ENCODE measurements around the gene PBX2.

- TF ChIP-seq EZH2 (IDR thresholded peaks at IDR 0.05; ENCODE audit: low read depth, unreplicated experiment) (no peak), ZNF114 (CRISPR knock-in tag; IDR thresholded peaks at IDR 0.05) (no peak), POLR2AphosphoS5 (IDR thresholded peaks at IDR 0.05; ENCODE audit: low read depth) (no peak), CREB1 (CRISPR knock-in tag; IDR thresholded peaks at IDR 0.05; ENCODE audit: low read depth) (no peak), EZH2phosphoT487 (IDR thresholded peaks at IDR 0.05; ENCODE audit: unreplicated experiment) (no peak), JUNB (IDR thresholded peaks at IDR 0.05; ENCODE audit: unreplicated experiment) (no peak), STAT1 (IDR thresholded peaks at IDR 0.05; ENCODE audit: unreplicated experiment) (no peak), ZNF462 (CRISPR knock-in tag; IDR thresholded peaks at IDR 0.05) (no peak), ZNF331 (CRISPR knock-in tag; IDR thresholded peaks at IDR 0.05; ENCODE audit: low read depth) (no peak)
- TF ChIP-seq, protein P1, sequence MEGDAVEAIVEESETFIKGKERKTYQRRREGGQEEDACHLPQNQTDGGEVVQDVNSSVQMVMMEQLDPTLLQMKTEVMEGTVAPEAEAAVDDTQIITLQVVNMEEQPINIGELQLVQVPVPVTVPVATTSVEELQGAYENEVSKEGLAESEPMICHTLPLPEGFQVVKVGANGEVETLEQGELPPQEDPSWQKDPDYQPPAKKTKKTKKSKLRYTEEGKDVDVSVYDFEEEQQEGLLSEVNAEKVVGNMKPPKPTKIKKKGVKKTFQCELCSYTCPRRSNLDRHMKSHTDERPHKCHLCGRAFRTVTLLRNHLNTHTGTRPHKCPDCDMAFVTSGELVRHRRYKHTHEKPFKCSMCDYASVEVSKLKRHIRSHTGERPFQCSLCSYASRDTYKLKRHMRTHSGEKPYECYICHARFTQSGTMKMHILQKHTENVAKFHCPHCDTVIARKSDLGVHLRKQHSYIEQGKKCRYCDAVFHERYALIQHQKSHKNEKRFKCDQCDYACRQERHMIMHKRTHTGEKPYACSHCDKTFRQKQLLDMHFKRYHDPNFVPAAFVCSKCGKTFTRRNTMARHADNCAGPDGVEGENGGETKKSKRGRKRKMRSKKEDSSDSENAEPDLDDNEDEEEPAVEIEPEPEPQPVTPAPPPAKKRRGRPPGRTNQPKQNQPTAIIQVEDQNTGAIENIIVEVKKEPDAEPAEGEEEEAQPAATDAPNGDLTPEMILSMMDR (conservative IDR thresholded peaks at IDR 0.05; ENCODE audit: low read depth in 2 of 2): no peak
- TF ChIP-seq, protein P2, sequence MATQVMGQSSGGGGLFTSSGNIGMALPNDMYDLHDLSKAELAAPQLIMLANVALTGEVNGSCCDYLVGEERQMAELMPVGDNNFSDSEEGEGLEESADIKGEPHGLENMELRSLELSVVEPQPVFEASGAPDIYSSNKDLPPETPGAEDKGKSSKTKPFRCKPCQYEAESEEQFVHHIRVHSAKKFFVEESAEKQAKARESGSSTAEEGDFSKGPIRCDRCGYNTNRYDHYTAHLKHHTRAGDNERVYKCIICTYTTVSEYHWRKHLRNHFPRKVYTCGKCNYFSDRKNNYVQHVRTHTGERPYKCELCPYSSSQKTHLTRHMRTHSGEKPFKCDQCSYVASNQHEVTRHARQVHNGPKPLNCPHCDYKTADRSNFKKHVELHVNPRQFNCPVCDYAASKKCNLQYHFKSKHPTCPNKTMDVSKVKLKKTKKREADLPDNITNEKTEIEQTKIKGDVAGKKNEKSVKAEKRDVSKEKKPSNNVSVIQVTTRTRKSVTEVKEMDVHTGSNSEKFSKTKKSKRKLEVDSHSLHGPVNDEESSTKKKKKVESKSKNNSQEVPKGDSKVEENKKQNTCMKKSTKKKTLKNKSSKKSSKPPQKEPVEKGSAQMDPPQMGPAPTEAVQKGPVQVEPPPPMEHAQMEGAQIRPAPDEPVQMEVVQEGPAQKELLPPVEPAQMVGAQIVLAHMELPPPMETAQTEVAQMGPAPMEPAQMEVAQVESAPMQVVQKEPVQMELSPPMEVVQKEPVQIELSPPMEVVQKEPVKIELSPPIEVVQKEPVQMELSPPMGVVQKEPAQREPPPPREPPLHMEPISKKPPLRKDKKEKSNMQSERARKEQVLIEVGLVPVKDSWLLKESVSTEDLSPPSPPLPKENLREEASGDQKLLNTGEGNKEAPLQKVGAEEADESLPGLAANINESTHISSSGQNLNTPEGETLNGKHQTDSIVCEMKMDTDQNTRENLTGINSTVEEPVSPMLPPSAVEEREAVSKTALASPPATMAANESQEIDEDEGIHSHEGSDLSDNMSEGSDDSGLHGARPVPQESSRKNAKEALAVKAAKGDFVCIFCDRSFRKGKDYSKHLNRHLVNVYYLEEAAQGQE (IDR thresholded peaks at IDR 0.05; ENCODE audit: unreplicated experiment): no peak
- TF ChIP-seq, protein P3, sequence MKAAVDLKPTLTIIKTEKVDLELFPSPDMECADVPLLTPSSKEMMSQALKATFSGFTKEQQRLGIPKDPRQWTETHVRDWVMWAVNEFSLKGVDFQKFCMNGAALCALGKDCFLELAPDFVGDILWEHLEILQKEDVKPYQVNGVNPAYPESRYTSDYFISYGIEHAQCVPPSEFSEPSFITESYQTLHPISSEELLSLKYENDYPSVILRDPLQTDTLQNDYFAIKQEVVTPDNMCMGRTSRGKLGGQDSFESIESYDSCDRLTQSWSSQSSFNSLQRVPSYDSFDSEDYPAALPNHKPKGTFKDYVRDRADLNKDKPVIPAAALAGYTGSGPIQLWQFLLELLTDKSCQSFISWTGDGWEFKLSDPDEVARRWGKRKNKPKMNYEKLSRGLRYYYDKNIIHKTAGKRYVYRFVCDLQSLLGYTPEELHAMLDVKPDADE (IDR thresholded peaks at IDR 0.05): no peak
Observed at GRCh38 chr6:32216285-32216684, 26.3 kb upstream of the PBX2 start.
